Upper lobe of left lung (tissue), 4 donors: ENCODE measurements around the gene PER2.
"Not testable (repeated sequence)": the region's sequence is repeated elsewhere in the genome, so short reads cannot be mapped to it uniquely, and the experiment has no call there.

ENCODE experiments used
- CTCF ChIP-seq, 6 experiments: fragments of 450-650 bp in 4 of 6; fragments of 200-600 bp in 2 of 6; sonication (generic) in 2 of 6; IDR thresholded peaks; one replicate each; pipeline ENCODE4 v1.5.1; 2016 to 2019; ENCODE audit warnings: antibody characterized with exemption in 6 of 6
- EP300 ChIP-seq, 4 donors: sonication (generic); formaldehyde crosslinking; IDR thresholded peaks; one replicate each; pipeline ENCODE4 v1.5.1; 2017; ENCODE audit warnings: antibody characterized with exemption in 4 of 4, control low read depth in 2 of 4
- POLR2A ChIP-seq, 4 donors: fragments of 450-650 bp; IDR thresholded peaks; one replicate each; pipeline ENCODE4 v1.5.1; 2016 to 2017; ENCODE audit warnings: antibody characterized with exemption in 4 of 4, mild to moderate bottlenecking in 2 of 4
- POLR2AphosphoS5 ChIP-seq, 2 donors: sonication (generic); formaldehyde crosslinking; IDR thresholded peaks; one replicate each; pipeline ENCODE4 v1.5.1; 2017; ENCODE audit warnings: antibody characterized with exemption in 2 of 2

DNA sequence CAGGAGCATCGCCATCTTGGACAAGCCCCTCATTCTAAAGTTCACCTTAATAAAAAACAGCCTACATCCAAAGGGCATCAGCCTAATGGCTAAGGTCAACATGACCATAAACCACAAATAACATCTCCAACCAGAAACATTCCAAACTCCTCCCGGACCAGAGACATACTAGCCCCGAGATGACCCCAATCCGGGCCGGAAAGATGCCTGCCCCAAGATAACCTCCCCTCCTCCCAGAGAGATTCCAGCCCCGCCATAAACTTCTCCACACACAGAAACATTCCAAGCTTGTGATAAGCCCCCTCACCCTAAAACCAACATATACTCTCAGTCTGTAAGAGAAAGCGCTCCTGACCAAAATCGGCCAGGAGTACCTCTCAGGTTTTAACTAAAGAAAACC, 16.7 kb downstream of the PER2 start:
- not testable (repeated sequence) for TF ChIP-seq CTCF, POLR2AphosphoS5, POLR2A, EP300 (IDR thresholded peaks at IDR 0.05)
